ENCODE results near the gene SACM1L. TPM values are rescaled to one million over a fixed set of nuclear protein-coding genes. Genes with fewer than 3 reads are reported as not detected.

SACM1L gene
- total and polyA plus RNA-seq, 2 of the 8 experiments (the other 6 are each of a cell fraction or from before 2014, with no cell fraction given) = 20.1 to 61.0 TPM

DNA sequence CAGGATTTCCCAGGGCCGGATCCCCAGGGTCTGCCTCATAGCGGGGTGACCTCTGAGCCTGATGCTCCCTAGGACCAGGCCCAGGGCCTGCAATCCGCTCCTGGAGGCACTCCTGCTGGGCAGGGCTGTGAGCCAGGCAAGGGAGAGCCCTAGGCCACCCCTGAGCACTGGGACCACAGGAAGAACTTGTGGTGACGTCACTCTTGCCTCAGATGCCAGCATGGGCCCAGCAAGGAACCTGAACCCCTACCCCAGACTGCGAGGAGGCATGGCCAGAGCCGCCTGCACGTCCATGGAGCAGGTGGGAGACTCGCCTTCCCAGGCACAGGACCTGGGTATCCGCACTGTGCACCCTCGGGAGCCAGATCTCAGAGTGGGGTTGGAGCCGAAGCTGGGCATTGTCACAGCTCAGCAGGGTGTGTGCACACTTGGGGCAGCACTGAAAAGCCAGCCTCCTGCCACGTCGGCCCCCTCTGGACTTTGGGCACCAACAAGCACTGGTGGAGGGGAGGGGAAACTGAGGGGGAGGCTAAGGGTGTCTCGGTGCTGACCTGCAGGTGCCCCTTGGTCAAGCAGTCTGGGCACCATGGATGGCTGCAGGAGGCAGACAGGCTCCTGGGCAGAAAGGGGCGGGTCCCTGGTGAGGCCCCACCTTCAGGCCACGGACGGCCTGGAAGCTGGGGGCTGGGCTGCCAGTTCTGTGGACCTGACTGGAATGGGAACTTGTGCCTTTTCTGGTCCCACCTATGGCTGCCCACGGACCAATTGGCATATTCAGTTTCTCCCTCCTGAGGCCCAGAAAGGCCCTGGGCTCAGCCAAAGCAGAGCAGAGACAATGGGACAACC lies 57.8 kb downstream of the SACM1L start:
- no peak overlapping the region; a peak in 1 of 7 replicates for H3K9ac ChIP-seq (replicated peaks in 1 of 4; ENCODE audit: extremely low read depth in 1 of 4, low read depth in 3 of 4, low read length in 3 of 4)
- H2BK20ac ChIP-seq (ENCODE audit: low read length) = no peak overlapping the region
- H3K9me3 ChIP-seq (ENCODE audit: insufficient read depth in 2 of 2, low read depth in 1 of 2, low read length in 1 of 2) = no peaks in the 10 kb centered on the region
- H2BK12ac ChIP-seq (ENCODE audit: low read depth, low read length) = no peak overlapping the region
- H3K23me2 ChIP-seq (ENCODE audit: low read depth, low read length) = no peaks in the 10 kb centered on the region
- 0 out of 4 replicates have a peak, but pooled peaks cover 0 to 2% of the 10 kb centered on the region in 2 experiments for H3K79me2 ChIP-seq (ENCODE audit: control insufficient read depth in 1 of 2, insufficient read depth in 2 of 2, low read length in 2 of 2)
- H3K4me3 ChIP-seq (ENCODE audit: extremely low read depth in 1 of 4, insufficient read depth in 2 of 4, low read depth in 3 of 4, low read length in 4 of 4) = no peak overlapping the region
- H3K27me3 ChIP-seq (replicated peaks in 1 of 4; ENCODE audit: control insufficient read depth in 3 of 4, extremely low read depth in 1 of 4, insufficient read depth in 3 of 4, low read length in 3 of 4) = no peaks in the 10 kb centered on the region
- H2BK5ac ChIP-seq (ENCODE audit: low read depth, low read length) = no peak overlapping the region; the same call in 1 of the 2 replicates
- no peak overlapping the region for H3K4ac ChIP-seq (replicated peaks; ENCODE audit: insufficient read length, low read depth, low read length)
- 92% methylated on average over 17 of the region's 18 CpGs; no CpG with 5 or more reads in 1 of the 2 experiments for WGBS, 2 experiments (ENCODE audit: extremely low coverage in 1 of 2, insufficient coverage in 1 of 2, insufficient read length in 1 of 2, insufficient replicate concordance in 2 of 2, low coverage in 1 of 2, low lambda C conversion rate in 2 of 2, missing lambda C conversion rate in 1 of 2)
- H3K4me1 ChIP-seq (replicated peaks in 1 of 4; ENCODE audit: control insufficient read depth in 3 of 4, insufficient read depth in 4 of 4, low read length in 3 of 4) = peaks cover 0 to 4% (median 4%) of the 10 kb centered on the region in 4 experiments; a peak in 4 of 7 replicates
- H3K18ac ChIP-seq (ENCODE audit: extremely low read depth, low read length) = no peak overlapping the region
- H3K36me3 ChIP-seq (ENCODE audit: control insufficient read depth in 2 of 4, insufficient read depth in 4 of 4, low read length in 3 of 4) = peaks cover 0 to 46% (median 13%) of the 10 kb centered on the region in 4 experiments; a peak in 6 of 8 replicates
- TF ChIP-seq TBP (IDR thresholded peaks at IDR 0.05; ENCODE audit: low read depth, low read length) (no peak), TCF12 (IDR thresholded peaks at IDR 0.05; ENCODE audit: low read depth, low read length) (no peak), FOSL1 (IDR thresholded peaks at IDR 0.05; ENCODE audit: insufficient read depth, low read depth, low read length) (no peak), CHD2 (IDR thresholded peaks at IDR 0.05; ENCODE audit: low read length) (no peak), MAFK (IDR thresholded peaks at IDR 0.05; ENCODE audit: low read depth, low read length) (no peak), HDAC2 (IDR thresholded peaks at IDR 0.05; ENCODE audit: borderline replicate concordance in 1 of 2, low read depth in 2 of 2, low read length in 2 of 2) (no peak), TEAD4 (IDR thresholded peaks at IDR 0.05; ENCODE audit: low read depth, low read length) (no peak), RNF2 (IDR thresholded peaks at IDR 0.05; ENCODE audit: borderline replicate concordance, low read depth, low read length, missing control alignments, poor library complexity, severe bottlenecking) (no peak), CBX8 (IDR thresholded peaks at IDR 0.05; ENCODE audit: borderline replicate concordance, low read depth, low read length) (no peak), POLR2AphosphoS5 (IDR thresholded peaks at IDR 0.05; ENCODE audit: low read depth, low read length) (no peak; the same call in 1 of the 2 replicates), RAD21 (IDR thresholded peaks at IDR 0.05 in 1 of 2, conservative IDR thresholded peaks at IDR 0.05 in 1 of 2; ENCODE audit: low read depth in 2 of 2, low read length in 2 of 2) (no peak)
- H3K27ac ChIP-seq (ENCODE audit: low read depth, low read length) = no peak overlapping the region
- FAIRE-seq = no peak
- 0 out of 2 replicates have a peak overlapping the region, but pooled peaks have one; percentile 12 for H4K8ac ChIP-seq (ENCODE audit: extremely low read depth, insufficient read depth, low read length)
- ChIA-PET CTCF (ENCODE audit: partially characterized antibody) (interaction anchor here (0.8 to 4.4 kb wide), 2 partner anchors 14 to 332 kb away, joined by 3 to 49 read pairs; no protein-coding TSS in a partner anchor), POLR2A (ENCODE audit: partially characterized antibody) (interaction anchor here (1.6 to 2.5 kb wide), 2 partner anchors 10 to 57 kb away, joined by 5 to 7 read pairs; partner anchors contain the start of gene SACM1L)
- H4K91ac ChIP-seq (replicated peaks; ENCODE audit: insufficient read length, low read length) = no peak overlapping the region
- no peak overlapping the region for H3K4me2 ChIP-seq (ENCODE audit: insufficient read depth in 1 of 2, low read depth in 2 of 2, low read length in 2 of 2)
- H4K20me1 ChIP-seq (replicated peaks in 1 of 2; ENCODE audit: control insufficient read depth in 1 of 2, insufficient read depth in 2 of 2, low read length in 2 of 2) = peaks cover 2 to 4% of the 10 kb centered on the region in 2 experiments
- H3K79me1 ChIP-seq (ENCODE audit: low read depth, low read length) = no peaks in the 10 kb centered on the region
- H3K14ac ChIP-seq (ENCODE audit: insufficient read length) = no peak overlapping the region
- H2BK120ac ChIP-seq (replicated peaks; ENCODE audit: low read depth, low read length) = no peak overlapping the region
- H2AK5ac ChIP-seq (ENCODE audit: low read depth, low read length) = no peak overlapping the region
- no peak for DNase-seq (ENCODE audit: low read depth in 1 of 2, low spot score in 2 of 2)
- no peak overlapping the region for H2AFZ ChIP-seq (ENCODE audit: low read length)
- H2BK15ac ChIP-seq (ENCODE audit: low read length) = no peak overlapping the region
- no peak overlapping the region for H3K23ac ChIP-seq (ENCODE audit: insufficient read length)
- H3K56ac ChIP-seq (replicated peaks; ENCODE audit: insufficient read length, low read depth, low read length) = no peak overlapping the region
- H4K5ac ChIP-seq (ENCODE audit: insufficient read length, low read depth, low read length) = no peak overlapping the region

Data from H1 (cell line).